NCI-H2081 treated with DMSO at 0.1 percent for 48 hours (cell line): ENCODE data around the gene LDLRAP1.

Source experiments
- DNase-seq: peaks from one replicate; lab custom pipeline; 2025; lab: John Stamatoyannopoulos, UW

Gene LDLRAP1

DNA sequence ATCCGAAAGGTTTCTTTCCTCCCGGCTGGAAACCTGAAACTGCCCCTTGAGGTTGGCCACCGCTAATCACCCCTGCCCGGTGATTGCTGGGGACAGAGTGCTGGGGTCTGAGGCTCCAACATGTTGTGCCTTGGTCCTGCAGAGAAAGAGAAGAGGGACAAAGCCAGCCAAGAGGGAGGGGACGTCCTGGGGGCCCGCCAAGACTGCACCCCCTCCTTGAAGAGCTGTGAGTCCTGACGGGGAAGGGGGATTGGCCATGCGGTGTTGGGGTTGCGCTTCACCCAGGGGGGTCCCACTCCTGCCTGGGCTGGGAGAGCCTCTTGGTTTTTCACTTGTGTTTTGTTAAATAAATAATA is 19.5 kb downstream of the LDLRAP1 start:
- no peak for DNase-seq

DNA sequence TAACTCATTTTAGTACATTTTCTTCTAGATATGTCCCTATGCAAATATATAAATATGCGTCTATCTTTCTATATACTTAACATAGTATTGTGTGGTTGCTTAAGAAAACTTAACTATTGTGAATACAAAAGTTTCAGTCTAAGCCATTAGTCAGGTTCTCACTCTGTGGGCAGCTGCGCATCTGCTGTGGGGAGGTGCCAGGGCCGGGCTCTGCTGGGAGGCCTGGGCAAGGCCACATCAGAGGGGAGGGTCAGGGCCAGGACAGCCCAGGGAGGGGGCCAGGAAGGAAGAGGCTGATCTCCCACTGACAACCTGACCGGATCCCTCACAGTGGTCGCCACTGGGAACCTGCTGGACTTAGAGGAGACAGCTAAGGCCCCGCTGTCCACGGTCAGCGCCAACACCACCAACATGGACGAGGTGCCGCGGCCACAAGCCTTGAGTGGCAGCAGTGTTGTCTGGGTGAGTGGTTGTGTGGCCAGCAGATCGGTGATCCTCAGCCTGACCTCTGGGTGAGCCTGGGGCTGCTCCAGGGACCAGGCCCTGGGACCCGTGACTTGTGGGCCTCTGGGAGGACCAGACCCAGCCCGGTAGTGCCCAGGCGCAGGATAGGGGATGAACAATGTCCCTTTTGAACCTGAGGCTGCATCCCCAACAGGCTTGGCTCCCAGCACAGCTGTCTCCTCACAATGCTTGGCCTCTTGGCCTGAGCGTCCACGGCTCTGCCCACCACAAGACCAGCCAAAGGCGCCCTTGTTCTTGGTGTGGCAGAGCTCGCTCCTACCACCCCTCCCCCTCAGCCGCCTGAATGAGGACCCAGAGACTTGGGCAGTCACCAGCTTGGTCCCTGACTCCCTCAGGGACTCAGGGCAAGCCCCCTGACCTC is 20.2 kb downstream of the LDLRAP1 start:
- no peak for DNase-seq

- no peak for DNase-seq
Measured at GRCh38 chr1:25564777-25565574, 21.6 kb downstream of the LDLRAP1 start.

- no peak for DNase-seq
Measured at GRCh38 chr1:25565626-25566025, 22.2 kb downstream of the LDLRAP1 start.

- peak; percentile 19 for DNase-seq
Measured at GRCh38 chr1:25566176-25566729, 22.8 kb downstream of the LDLRAP1 start.

GRCh38 chr1:25566730-25567341 is 23.4 kb downstream of the LDLRAP1 start:
- no peak for DNase-seq

- no peak for DNase-seq
Measured at GRCh38 chr1:25567710-25568089, 24.3 kb downstream of the LDLRAP1 start.

- DNase-seq, result no peak
Measured at GRCh38 chr1:25568090-25568833, 24.9 kb downstream of the LDLRAP1 start.

GRCh38 chr1:25568834-25569596 is 25.6 kb downstream of the LDLRAP1 start:
- no peak for DNase-seq

DNA sequence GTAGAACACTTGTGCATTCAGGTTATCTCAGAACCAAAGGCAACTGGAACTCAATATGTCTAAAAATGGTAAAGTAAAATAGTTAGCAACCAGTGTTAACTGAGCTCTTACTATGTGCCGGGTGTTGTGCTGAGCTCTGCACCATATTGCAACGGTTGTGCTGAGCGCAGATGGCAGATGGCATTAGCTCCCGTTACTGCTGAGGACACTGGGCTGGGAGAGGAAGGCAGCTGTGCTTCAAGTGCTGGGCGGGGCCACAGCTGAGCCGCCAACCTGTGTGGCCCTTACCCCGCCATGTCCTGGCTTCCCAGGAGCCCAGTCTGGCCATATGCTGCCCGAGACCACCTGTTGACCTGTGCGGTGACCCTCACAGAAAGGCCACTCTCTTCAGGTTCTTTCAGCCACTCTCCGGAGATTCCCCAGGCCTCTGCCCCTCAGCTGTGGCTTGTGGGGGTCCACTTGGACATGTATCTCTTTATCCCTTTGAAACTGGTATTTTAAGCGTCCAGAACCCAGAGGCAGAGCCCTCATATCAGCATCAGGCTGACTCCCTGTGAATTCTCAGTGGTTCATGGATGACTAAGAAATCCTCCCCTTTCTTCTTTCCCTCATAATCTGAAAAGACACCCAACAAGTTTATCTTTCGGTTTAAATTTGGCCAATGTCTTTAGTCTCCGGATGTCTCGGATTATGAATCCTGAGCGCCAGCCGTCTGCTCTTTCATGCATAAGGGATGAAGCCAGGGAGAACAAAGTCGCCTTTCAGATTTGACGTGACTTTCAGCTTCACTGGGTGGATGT is 26.4 kb downstream of the LDLRAP1 start:
- DNase-seq, result no peak

DNA sequence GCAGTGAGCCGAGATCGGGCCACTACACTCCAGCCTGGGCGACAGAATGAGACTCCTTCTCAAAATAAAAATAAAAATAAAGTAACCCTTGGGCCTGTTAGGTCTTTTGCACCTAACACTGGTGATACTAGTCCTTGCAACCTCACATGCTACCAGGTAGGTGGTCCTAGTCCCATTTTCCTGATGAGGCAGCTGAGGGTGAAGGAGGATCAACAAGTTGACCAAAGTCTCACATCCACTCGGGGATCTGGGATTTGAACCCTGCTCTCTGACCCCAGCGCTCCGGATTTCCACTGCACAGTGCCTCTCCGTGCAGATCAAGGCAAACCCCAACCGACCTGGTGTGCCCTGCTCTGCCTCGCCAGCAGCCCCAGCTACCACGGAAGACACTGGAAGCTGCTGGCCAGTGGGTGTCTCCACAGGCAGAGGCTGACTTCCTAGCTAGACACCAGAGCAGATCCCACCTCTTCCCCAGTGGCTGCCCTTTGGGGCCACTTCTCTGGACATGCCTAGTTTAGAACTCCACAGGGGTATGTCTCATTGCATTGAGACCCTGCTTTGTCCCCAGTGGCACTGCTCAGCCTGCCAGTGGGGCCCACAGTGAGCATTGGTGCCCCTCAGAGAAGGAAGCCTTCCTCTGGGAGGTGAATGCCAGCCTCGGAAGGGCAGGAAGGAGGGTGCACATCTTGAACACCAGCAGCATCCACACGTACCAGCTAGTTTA is 27.6 kb downstream of the LDLRAP1 start:
- no peak for DNase-seq

GRCh38 chr1:25571522-25571970 is 28.1 kb downstream of the LDLRAP1 start:
- DNase-seq, result no peak

- DNase-seq, result no peak
Measured at GRCh38 chr1:25572107-25572506, 28.7 kb downstream of the LDLRAP1 start.

- DNase-seq, result no peak
Measured at GRCh38 chr1:25572708-25573590, 29.5 kb downstream of the LDLRAP1 start.

GRCh38 chr1:25573591-25573930 is 30.2 kb downstream of the LDLRAP1 start:
- no peak for DNase-seq

DNA sequence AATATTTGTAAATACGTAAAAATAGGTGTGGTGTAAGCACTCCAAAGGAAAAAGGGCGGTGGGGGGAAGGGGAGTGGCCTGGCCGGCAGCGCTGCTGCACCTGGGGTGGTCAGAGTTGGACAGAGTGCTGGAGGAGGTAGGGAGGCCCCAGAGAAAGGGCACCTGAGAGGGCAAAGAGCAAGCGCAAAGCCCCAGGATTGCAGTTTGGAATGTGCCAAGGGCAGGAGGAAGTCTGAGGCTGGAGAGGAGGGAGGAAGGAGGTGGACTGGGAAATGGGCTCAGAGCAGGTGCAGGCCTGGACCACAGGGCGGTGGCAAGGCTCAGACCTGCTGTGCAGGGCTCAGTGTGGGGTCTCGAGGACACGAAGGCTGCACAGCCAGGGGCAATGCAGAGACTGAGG is 30.6 kb downstream of the LDLRAP1 start:
- DNase-seq, result no peak

GRCh38 chr1:25575191-25575590 is 31.8 kb downstream of the LDLRAP1 start:
- no peak for DNase-seq

DNA sequence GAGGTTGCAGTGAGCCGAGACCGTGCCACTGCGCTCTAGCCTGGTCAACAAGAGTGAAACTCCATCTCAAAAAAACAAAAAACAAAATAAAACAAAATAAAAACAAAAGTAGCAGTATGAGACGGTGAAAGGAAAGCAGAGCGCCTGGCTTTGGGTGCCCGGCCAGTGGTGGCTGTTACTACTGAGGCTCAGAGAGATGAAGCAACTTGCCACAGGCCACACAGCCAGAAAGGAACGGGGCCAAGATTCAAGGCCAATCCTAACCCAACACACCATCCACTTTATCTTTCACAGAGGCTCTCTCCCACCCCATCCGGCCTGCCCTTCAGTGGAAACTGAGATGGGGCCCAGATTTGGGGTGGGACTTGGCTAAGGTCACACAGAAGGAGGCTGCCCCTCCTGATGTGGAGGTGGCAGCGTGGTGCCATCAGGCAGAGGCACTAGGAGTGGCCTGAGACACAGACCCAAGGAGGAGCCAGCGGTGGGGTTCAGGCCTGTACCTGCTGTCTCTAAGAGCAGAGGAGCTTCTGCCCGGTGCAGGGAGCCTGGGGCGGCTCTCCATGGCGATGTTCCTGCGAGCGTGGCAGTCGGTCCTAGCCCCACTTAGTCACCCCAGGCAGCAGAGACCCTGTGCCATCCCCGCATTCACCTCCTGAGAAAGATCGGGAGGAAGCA is 33.2 kb downstream of the LDLRAP1 start:
- no peak for DNase-seq
